HCT116 (cell line): ENCODE data around the gene U2AF2. TPM values are rescaled to one million over a fixed set of nuclear protein-coding genes. Genes with fewer than 3 reads are reported as not detected.

Experiments used
- ATAC-seq: fragments of 200-7000 bp; cut with Tn5 transposase; 2 replicates; pipeline ENCODE4 v1.9.1; 2020; ENCODE audit warnings: mild to moderate bottlenecking, moderate library complexity
- BruUV-seq: library from RNA; stranded (reverse); fragments of 400-500 nt; replicated peaks from 2 replicates; lab custom pipeline; 2021; lab: Mats Ljungman, UMichigan
- CTCF ChIA-PET: fragments of 300-600 bp; sonication (Branson Sonifier 250); formaldehyde crosslinking; loops from one replicate; lab custom pipeline; 2021; ENCODE audit warnings: antibody characterized with exemption; lab: Charles Lee
- POLR2A ChIA-PET: fragments of 300-600, 350-600 bp; sonication (Branson Sonifier 250); formaldehyde crosslinking; loops from one replicate; lab custom pipeline; 2021; ENCODE audit warnings: antibody characterized with exemption; lab: Charles Lee
- RAD21 ChIA-PET, 2 experiments: fragments of 300-600 bp; sonication (Branson Sonifier 250); formaldehyde crosslinking; loops; one replicate each; lab custom pipeline; 2023; ENCODE audit warnings: low total read pairs in 2 of 2; ENCODE audit not compliant: uncharacterized antibody in 2 of 2, unreplicated experiment in 2 of 2, low non-redundant PET in 1 of 2; lab: Charles Lee
- DNase-seq: peaks from one replicate; pipeline ENCODE4 v3.0.0-alpha.2; 2010; ENCODE audit warnings: low read depth, low spot score
- H2AFZ ChIP-seq: fragments of 200-600 bp; shearing (Covaris generic), sonication (generic); 2 replicates; pipeline ENCODE4 v1.6.1; 2017; ENCODE audit warnings: low read depth, mixed run types, mixed read lengths, antibody characterized with exemption, low read length; ENCODE audit not compliant: poor library complexity, severe bottlenecking
- H3K27ac ChIP-seq: 2 replicates; pipeline ENCODE4 v1.5.1; 2012; ENCODE audit warnings: low read depth, low read length
- H3K27me3 ChIP-seq: fragments of 200-600 bp; sonication (generic); 2 replicates; pipeline ENCODE4 v1.6.1; 2016; ENCODE audit warnings: mixed run types, low read length, mixed read lengths; ENCODE audit not compliant: insufficient read depth
- H3K36me3 ChIP-seq, 2 experiments: fragments of 200-500 bp in 1 of 2; fragments of 200-600 bp in 1 of 2; sonication (Bioruptor generic) in 1 of 2; sonication (generic) in 1 of 2; 2 replicates each; pipeline versions ENCODE4 v1.5.1 to v1.6.1; 2014 to 2016; ENCODE audit warnings: low read length in 2 of 2, inconsistent platforms in 1 of 2, mixed read lengths in 1 of 2, mixed run types in 1 of 2; ENCODE audit not compliant: insufficient read depth in 2 of 2, control insufficient read depth in 1 of 2
- H3K4me1 ChIP-seq, 2 experiments: fragments of 200-600 bp in 1 of 2; sonication (generic) in 1 of 2; 2 replicates each; pipeline versions ENCODE4 v1.5.1 to v1.6.1; 2012 to 2017; ENCODE audit warnings: low read length in 2 of 2, inconsistent platforms in 1 of 2, mild to moderate bottlenecking in 1 of 2, mixed read lengths in 1 of 2, mixed run types in 1 of 2, moderate library complexity in 1 of 2; ENCODE audit not compliant: insufficient read depth in 2 of 2, control insufficient read depth in 1 of 2
- H3K4me2 ChIP-seq: fragments of 200-600 bp; sonication (generic); 2 replicates; pipeline ENCODE4 v1.6.1; 2017; ENCODE audit warnings: mixed run types, low read length, mixed read lengths
- H3K4me3 ChIP-seq, 2 experiments: fragments of 200-600 bp in 1 of 2; sonication (generic) in 1 of 2; replicated peaks in 1 of 2; 2 replicates each; pipeline ENCODE4 v1.5.1; 2011 to 2016; ENCODE audit warnings: low read length in 2 of 2, control low read depth in 1 of 2, low read depth in 1 of 2, mild to moderate bottlenecking in 1 of 2, mixed read lengths in 1 of 2, mixed run types in 1 of 2
- H3K79me2 ChIP-seq: fragments of 200-600 bp; sonication (generic); 2 replicates; pipeline ENCODE4 v1.6.1; 2017; ENCODE audit warnings: mild to moderate bottlenecking, mixed run types, low read length, moderate library complexity, mixed read lengths; ENCODE audit not compliant: insufficient read depth
- H3K9ac ChIP-seq: fragments of 200-600 bp; sonication (generic); 2 replicates; pipeline ENCODE4 v1.6.1; 2016; ENCODE audit warnings: low read length, mixed read lengths
- H3K9me2 ChIP-seq: fragments of 200-600 bp; sonication (generic), shearing (Covaris generic); 2 replicates; pipeline ENCODE4 v1.6.1; 2017; ENCODE audit warnings: mixed run types, mild to moderate bottlenecking, moderate library complexity; ENCODE audit not compliant: insufficient read depth
- H3K9me3 ChIP-seq, 2 experiments: fragments of 200-500 bp in 1 of 2; fragments of 200-600 bp in 1 of 2; sonication (Bioruptor generic) in 1 of 2; sonication (generic) in 1 of 2; 2 replicates each; pipeline ENCODE4 v1.6.1; 2014 to 2017; ENCODE audit warnings: low read length in 2 of 2, mixed read lengths in 2 of 2, inconsistent platforms in 1 of 2, low read depth in 1 of 2, mild to moderate bottlenecking in 1 of 2, mixed run types in 1 of 2, moderate library complexity in 1 of 2; ENCODE audit not compliant: control insufficient read depth in 1 of 2, insufficient read depth in 1 of 2
- H4K20me1 ChIP-seq: fragments of 200-600 bp; sonication (generic), shearing (Covaris generic); 2 replicates; pipeline ENCODE4 v1.6.1; 2017; ENCODE audit warnings: mixed run types, mild to moderate bottlenecking, moderate library complexity; ENCODE audit not compliant: insufficient read depth
- CEBPB ChIP-seq: IDR thresholded peaks from 2 replicates; pipeline ENCODE4 v1.6.1; 2012; ENCODE audit warnings: low read depth
- EGR1 ChIP-seq: IDR thresholded peaks from 2 replicates; pipeline ENCODE4 v1.6.1; 2012; ENCODE audit warnings: low read depth
- ELF1 ChIP-seq: IDR thresholded peaks from 2 replicates; pipeline ENCODE4 v1.6.1; 2012; ENCODE audit warnings: low read depth, borderline replicate concordance
- EZH2 ChIP-seq: fragments of 200-600 bp; sonication (generic); IDR thresholded peaks from 2 replicates; pipeline ENCODE4 v1.6.1; 2017; ENCODE audit warnings: antibody characterized with exemption, mixed run types
- EZH2phosphoT487 ChIP-seq: fragments of 200-600 bp; IDR thresholded peaks from 2 replicates; pipeline ENCODE4 v1.6.1; 2018; ENCODE audit warnings: antibody characterized with exemption, borderline replicate concordance
- JUND ChIP-seq: IDR thresholded peaks from 2 replicates; pipeline ENCODE4 v1.6.1; 2012
- SRF ChIP-seq: IDR thresholded peaks from 2 replicates; pipeline ENCODE4 v1.6.1; 2012; ENCODE audit warnings: low read depth
- ZFX ChIP-seq: fragments of 450-650 bp; IDR thresholded peaks from 2 replicates; pipeline ENCODE4 v1.6.1; 2017
- ZNF274 ChIP-seq: fragments of 200-500 bp; sonication (Bioruptor generic); IDR thresholded peaks from 2 replicates; pipeline ENCODE4 v1.6.1; 2014; ENCODE audit warnings: mild to moderate bottlenecking, low read depth, low read length, inconsistent platforms
- intact Hi-C: fragments of 100-400 bp; cut with micrococcal nuclease; formaldehyde crosslinking; loops from 2 replicates; pipeline ENCODE4 v1.10.0; 2022
- total RNA-seq: library from RNA; stranded (reverse); gene quantifications from one replicate; pipeline ENCODE4 v1.2.1, GENCODE V29; 2021; ENCODE audit not compliant: unreplicated experiment
- TF ChIP-seq, protein P1 (sequence below), 3 experiments: fragments of 200-600 bp in 1 of 3; sonication (generic) in 1 of 3; IDR thresholded peaks in 2 of 3; conservative IDR thresholded peaks in 1 of 3; 2 replicates each; pipeline ENCODE4 v1.5.1; 2012 to 2017; ENCODE audit warnings: low read depth in 2 of 3, low read length in 2 of 3, antibody characterized with exemption in 1 of 3, borderline replicate concordance in 1 of 3, control low read depth in 1 of 3, mild to moderate bottlenecking in 1 of 3, mixed read lengths in 1 of 3, mixed run types in 1 of 3, moderate library complexity in 1 of 3; ENCODE audit not compliant: insufficient read depth in 1 of 3

U2AF2 gene
- total RNA-seq, 1 experiment from 2014 or later: 259 TPM

DNA sequence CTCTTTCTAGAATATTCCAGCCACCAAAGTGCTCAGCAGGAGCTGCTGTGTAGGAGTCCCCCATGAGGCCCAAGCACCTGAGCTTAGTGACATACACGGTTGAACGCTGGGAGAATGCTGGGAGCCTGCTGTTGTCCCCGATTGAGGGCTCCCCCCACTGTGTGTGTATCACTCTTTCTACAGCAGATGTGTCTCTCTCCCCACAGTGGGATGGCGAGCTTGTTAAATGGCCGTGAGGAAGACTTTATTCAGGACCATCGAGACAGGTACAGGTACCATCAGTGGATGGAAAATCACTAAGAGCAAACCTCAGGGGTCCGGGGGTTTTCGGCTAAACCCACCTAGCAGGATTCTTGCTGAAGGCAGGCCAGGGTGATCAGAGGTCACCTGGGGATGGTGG is 42.9 kb downstream of the U2AF2 start:
- Histone ChIP-seq H3K4me1 (no peaks in the 10 kb centered on the region), H3K27me3 (no peaks in the 10 kb centered on the region), H3K4me2 (no peak overlapping the region), H3K9me2 (no peaks in the 10 kb centered on the region), H3K9me3 (no peaks in the 10 kb centered on the region), H4K20me1 (no peaks in the 10 kb centered on the region), H3K9ac (no peak overlapping the region), H3K27ac (no peak overlapping the region), H3K79me2 (no peaks in the 10 kb centered on the region), H3K4me3 (no peak overlapping the region), H2AFZ (no peak overlapping the region), H3K36me3 (peaks cover 23 to 27% of the 10 kb centered on the region in 2 experiments; a peak in 3 of 4 replicates)
- intact Hi-C loops: no loop called here
- BruUV-seq: no TSS peak
- DNase-seq: no peak
- ChIA-PET CTCF (no interaction called here), POLR2A (no interaction called here), RAD21 (no interaction called here)
- TF ChIP-seq EZH2phosphoT487 (no peak), ZNF274 (no peak), CEBPB (no peak)
- ATAC-seq: peak; percentile 26; the same call in 1 of the 2 replicates

DNA sequence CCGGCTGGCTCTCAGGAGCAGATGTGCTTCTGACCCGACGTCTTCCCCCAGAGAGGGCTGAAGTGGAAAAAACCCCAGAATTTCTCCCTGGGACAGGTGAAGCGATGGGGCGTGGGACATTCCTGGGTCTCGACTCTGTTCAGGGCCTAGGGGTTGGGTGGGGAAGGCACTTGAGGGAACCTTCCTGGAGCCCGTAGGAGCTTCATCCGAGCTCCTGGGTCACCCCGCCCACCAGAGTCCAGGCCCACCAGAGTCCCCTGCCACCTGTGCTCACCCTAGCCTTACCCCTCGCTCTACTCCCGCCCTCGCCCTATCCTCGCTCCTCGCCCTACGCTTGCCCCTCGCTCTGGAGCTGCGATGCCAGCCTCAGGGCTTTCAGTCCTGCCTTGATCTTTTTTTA is 43.4 kb downstream of the U2AF2 start:
- ChIA-PET POLR2A (no interaction called here), CTCF (no interaction called here), RAD21 (no interaction called here)
- Histone ChIP-seq H3K36me3 (peaks cover 18 to 22% of the 10 kb centered on the region in 2 experiments; a peak in 3 of 4 replicates), H3K4me2 (no peak overlapping the region), H4K20me1 (no peaks in the 10 kb centered on the region), H3K27me3 (no peaks in the 10 kb centered on the region), H3K79me2 (no peaks in the 10 kb centered on the region), H3K9me3 (no peaks in the 10 kb centered on the region), H3K9me2 (no peaks in the 10 kb centered on the region), H3K27ac (no peak overlapping the region), H3K4me1 (no peaks in the 10 kb centered on the region), H3K4me3 (no peak overlapping the region), H3K9ac (no peak overlapping the region), H2AFZ (no peak overlapping the region)
- TF ChIP-seq EZH2: no peak
- TF ChIP-seq ELF1: no peak
- no peak for TF ChIP-seq SRF
- no peak for TF ChIP-seq EGR1
- no peak for TF ChIP-seq ZNF274
- TF ChIP-seq CEBPB: no peak
- TF ChIP-seq ZFX: no peak
- TF ChIP-seq, protein P1, sequence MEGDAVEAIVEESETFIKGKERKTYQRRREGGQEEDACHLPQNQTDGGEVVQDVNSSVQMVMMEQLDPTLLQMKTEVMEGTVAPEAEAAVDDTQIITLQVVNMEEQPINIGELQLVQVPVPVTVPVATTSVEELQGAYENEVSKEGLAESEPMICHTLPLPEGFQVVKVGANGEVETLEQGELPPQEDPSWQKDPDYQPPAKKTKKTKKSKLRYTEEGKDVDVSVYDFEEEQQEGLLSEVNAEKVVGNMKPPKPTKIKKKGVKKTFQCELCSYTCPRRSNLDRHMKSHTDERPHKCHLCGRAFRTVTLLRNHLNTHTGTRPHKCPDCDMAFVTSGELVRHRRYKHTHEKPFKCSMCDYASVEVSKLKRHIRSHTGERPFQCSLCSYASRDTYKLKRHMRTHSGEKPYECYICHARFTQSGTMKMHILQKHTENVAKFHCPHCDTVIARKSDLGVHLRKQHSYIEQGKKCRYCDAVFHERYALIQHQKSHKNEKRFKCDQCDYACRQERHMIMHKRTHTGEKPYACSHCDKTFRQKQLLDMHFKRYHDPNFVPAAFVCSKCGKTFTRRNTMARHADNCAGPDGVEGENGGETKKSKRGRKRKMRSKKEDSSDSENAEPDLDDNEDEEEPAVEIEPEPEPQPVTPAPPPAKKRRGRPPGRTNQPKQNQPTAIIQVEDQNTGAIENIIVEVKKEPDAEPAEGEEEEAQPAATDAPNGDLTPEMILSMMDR (IDR thresholded peaks at IDR 0.05 in 2 of 3, conservative IDR thresholded peaks at IDR 0.05 in 1 of 3; ENCODE audit: borderline replicate concordance in 1 of 3, insufficient read depth in 1 of 3, low read depth in 2 of 3, low read length in 2 of 3): no peak
- no peak for TF ChIP-seq JUND
- BruUV-seq: no TSS peak
- DNase-seq (no peak), ATAC-seq (0 out of 2 replicates have a peak, but pooled peaks have one; percentile 17)
- intact Hi-C loops: no loop called here
